Endothelial cell of umbilical vein (primary cell): ENCODE measurements around the gene CBLN3.

ENCODE experiments used
- EZH2 ChIP-seq: IDR thresholded peaks from 2 replicates; pipeline ENCODE4 v1.6.1; 2012; ENCODE audit warnings: borderline replicate concordance, low read depth, mild to moderate bottlenecking, moderate library complexity, low read length, inconsistent platforms; ENCODE audit not compliant: severe bottlenecking
- FOS ChIP-seq: IDR thresholded peaks from 2 replicates; pipeline ENCODE4 v1.6.1; 2011; ENCODE audit warnings: mild to moderate bottlenecking, low read length, moderate library complexity, borderline replicate concordance; ENCODE audit not compliant: insufficient read depth
- JUN ChIP-seq: IDR thresholded peaks from 2 replicates; pipeline ENCODE4 v1.6.1; 2011; ENCODE audit warnings: borderline replicate concordance, low read depth; ENCODE audit not compliant: insufficient read length, insufficient read depth
- MYC ChIP-seq: IDR thresholded peaks from one replicate; pipeline ENCODE4 v1.6.1; 2011; ENCODE audit warnings: mild to moderate bottlenecking, low read depth, low read length
- POLR2A ChIP-seq: IDR thresholded peaks from 2 replicates; pipeline ENCODE4 v1.6.1; 2012; ENCODE audit warnings: low read depth, mild to moderate bottlenecking, control low read depth, low read length
- POLR2AphosphoS5 ChIP-seq: IDR thresholded peaks from 2 replicates; pipeline ENCODE4 v1.6.1; 2012; ENCODE audit warnings: low read depth, mild to moderate bottlenecking, control low read depth, low read length, moderate library complexity; ENCODE audit not compliant: insufficient read depth
- TF ChIP-seq, protein P1 (sequence below), 2 donors: IDR thresholded peaks; 1 replicate in 1 of 2; 2 replicates in 1 of 2; pipeline ENCODE4 v1.5.1; 2011; ENCODE audit warnings: low read length in 2 of 2, mild to moderate bottlenecking in 2 of 2, moderate library complexity in 2 of 2, control low read depth in 1 of 2, inconsistent platforms in 1 of 2, low read depth in 1 of 2; ENCODE audit not compliant: insufficient read depth in 1 of 2; ENCODE audit errors: extremely low read depth in 1 of 2
- TF ChIP-seq, protein P2 (sequence below): IDR thresholded peaks from 2 replicates; pipeline ENCODE4 v1.6.1; 2011; ENCODE audit not compliant: insufficient read depth, insufficient read length

DNA sequence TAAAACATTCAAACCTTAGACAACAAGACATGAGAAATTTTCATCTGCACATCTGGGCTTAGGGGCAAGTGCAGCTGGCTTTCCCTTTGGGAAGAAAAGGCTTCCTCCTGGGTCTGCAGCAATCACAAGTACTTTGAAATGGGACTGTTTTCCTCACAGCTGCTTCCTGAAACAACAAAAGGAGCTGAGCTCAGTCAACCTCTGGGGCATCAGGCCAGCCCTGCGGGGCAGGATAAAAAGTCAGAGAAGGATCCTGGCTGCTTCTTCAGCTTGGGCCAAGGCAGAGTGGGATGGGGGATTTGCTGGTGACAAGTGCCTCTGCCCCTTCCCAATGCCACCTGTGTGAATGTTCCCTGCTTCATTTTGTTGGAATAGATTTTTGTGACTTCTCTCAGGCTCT, 29.3 kb upstream of the CBLN3 start:
- TF ChIP-seq, protein P1, sequence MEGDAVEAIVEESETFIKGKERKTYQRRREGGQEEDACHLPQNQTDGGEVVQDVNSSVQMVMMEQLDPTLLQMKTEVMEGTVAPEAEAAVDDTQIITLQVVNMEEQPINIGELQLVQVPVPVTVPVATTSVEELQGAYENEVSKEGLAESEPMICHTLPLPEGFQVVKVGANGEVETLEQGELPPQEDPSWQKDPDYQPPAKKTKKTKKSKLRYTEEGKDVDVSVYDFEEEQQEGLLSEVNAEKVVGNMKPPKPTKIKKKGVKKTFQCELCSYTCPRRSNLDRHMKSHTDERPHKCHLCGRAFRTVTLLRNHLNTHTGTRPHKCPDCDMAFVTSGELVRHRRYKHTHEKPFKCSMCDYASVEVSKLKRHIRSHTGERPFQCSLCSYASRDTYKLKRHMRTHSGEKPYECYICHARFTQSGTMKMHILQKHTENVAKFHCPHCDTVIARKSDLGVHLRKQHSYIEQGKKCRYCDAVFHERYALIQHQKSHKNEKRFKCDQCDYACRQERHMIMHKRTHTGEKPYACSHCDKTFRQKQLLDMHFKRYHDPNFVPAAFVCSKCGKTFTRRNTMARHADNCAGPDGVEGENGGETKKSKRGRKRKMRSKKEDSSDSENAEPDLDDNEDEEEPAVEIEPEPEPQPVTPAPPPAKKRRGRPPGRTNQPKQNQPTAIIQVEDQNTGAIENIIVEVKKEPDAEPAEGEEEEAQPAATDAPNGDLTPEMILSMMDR (IDR thresholded peaks at IDR 0.05; ENCODE audit: extremely low read depth in 1 of 2, insufficient read depth in 1 of 2, low read depth in 1 of 2, low read length in 2 of 2), result no peak
- no peak for TF ChIP-seq MYC
- no peak for TF ChIP-seq POLR2A
- TF ChIP-seq EZH2, result no peak
- TF ChIP-seq, protein P2, sequence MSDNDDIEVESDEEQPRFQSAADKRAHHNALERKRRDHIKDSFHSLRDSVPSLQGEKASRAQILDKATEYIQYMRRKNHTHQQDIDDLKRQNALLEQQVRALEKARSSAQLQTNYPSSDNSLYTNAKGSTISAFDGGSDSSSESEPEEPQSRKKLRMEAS, result no peak
- no peak for TF ChIP-seq POLR2AphosphoS5
- no peak for TF ChIP-seq FOS
- no peak for TF ChIP-seq JUN
